K562 (cell line): ENCODE measurements around the gene SCNN1B. TPM values are rescaled to one million over a fixed set of nuclear protein-coding genes. Genes with fewer than 3 reads are reported as not detected.
A peak's percentile ranks its signal among the peaks of the same experiment; 100 is the strongest.

ENCODE experiments used
- ATAC-seq: fragments of 200-7000 bp; cut with Tn5 transposase; 3 replicates; pipeline ENCODE4 v1.9.1; 2020; ENCODE audit warnings: moderate library complexity
- BruUV-seq: library from RNA; stranded (reverse); fragments of 400-500 nt; replicated peaks from 2 replicates; lab custom pipeline; 2021; lab: Mats Ljungman, UMichigan
- CTCF ChIA-PET: fragments of 300-600 bp; formaldehyde crosslinking; extraction: SDS; loops from one replicate; lab custom pipeline; 2021; ENCODE audit warnings: low intra/inter-chr PET ratio; lab: Yijun Ruan, JAX
- POLR2A ChIA-PET: fragments of 300-600, 350-650 bp; sonication (Branson Sonifier 250); formaldehyde crosslinking; extraction: SDS; loops from one replicate; lab custom pipeline; 2021; ENCODE audit warnings: antibody characterized with exemption, inconsistent platforms; lab: Yijun Ruan, JAX
- DNase-seq, 4 experiments: peaks; one replicate each; pipeline versions ENCODE4 v3.0.0 to v3.0.0-alpha.2; 2011 to 2018; ENCODE audit warnings: low spot score in 3 of 4, mixed read lengths in 3 of 4; ENCODE audit errors: extremely low read depth in 1 of 4
- FAIRE-seq: peaks from 2 replicates; lab custom pipeline; 2011; peaks lifted over from hg19 to GRCh38; lab: Jason Lieb, UNC
- H2AFZ ChIP-seq: 2 replicates; pipeline ENCODE4 v1.6.0; 2011; ENCODE audit warnings: low read depth, low read length, control low read depth, inconsistent platforms
- H3K27ac ChIP-seq: fragments of 200-600 bp; 3 replicates; pipeline ENCODE4 v1.8.0; 2011; ENCODE audit warnings: low read depth, mild to moderate bottlenecking, control low read depth, inconsistent platforms, low read length, moderate library complexity, mixed read lengths; ENCODE audit errors: extremely low read depth
- H3K27me3 ChIP-seq, 2 experiments: fragments of 300-600 bp in 1 of 2; 2 replicates in 1 of 2; 3 replicates in 1 of 2; pipeline versions ENCODE4 v1.6.0 to v1.8.0; 2011; ENCODE audit warnings: inconsistent platforms in 2 of 2, low read length in 2 of 2, mild to moderate bottlenecking in 1 of 2, mixed read lengths in 1 of 2, moderate library complexity in 1 of 2; ENCODE audit not compliant: control insufficient read depth in 2 of 2, insufficient read depth in 2 of 2
- H3K36me3 ChIP-seq: fragments of 300-600 bp; 3 replicates; pipeline ENCODE4 v1.8.0; 2011; ENCODE audit warnings: mild to moderate bottlenecking, low read length, inconsistent platforms; ENCODE audit not compliant: control insufficient read depth, insufficient read depth
- H3K4me1 ChIP-seq, 2 experiments: fragments of 200-600 bp in 1 of 2; replicated peaks in 1 of 2; 2 replicates in 1 of 2; 3 replicates in 1 of 2; pipeline versions ENCODE4 v1.5.1 to v1.8.0; 2011; ENCODE audit warnings: inconsistent platforms in 2 of 2, low read length in 2 of 2, mild to moderate bottlenecking in 1 of 2, mixed read lengths in 1 of 2, moderate library complexity in 1 of 2; ENCODE audit not compliant: control insufficient read depth in 2 of 2, insufficient read depth in 2 of 2
- H3K4me2 ChIP-seq: 2 replicates; pipeline ENCODE4 v1.6.1; 2011; ENCODE audit warnings: low read length, control low read depth, inconsistent platforms, mixed read lengths; ENCODE audit not compliant: insufficient read depth
- H3K4me3 ChIP-seq: fragments of 200-600 bp; sonication (generic), shearing (Covaris generic); 2 replicates; pipeline ENCODE4 v1.5.1; 2016; ENCODE audit warnings: control low read depth, inconsistent platforms
- H3K79me2 ChIP-seq: fragments of 200-600 bp; 3 replicates; pipeline ENCODE4 v1.8.0; 2011; ENCODE audit warnings: low read length, inconsistent platforms; ENCODE audit not compliant: control insufficient read depth, insufficient read depth
- H3K9ac ChIP-seq, 2 experiments: 2 replicates each; pipeline versions ENCODE4 v1.6.0 to v1.6.1; 2011; ENCODE audit warnings: low read depth in 2 of 2, low read length in 2 of 2, control low read depth in 1 of 2, inconsistent platforms in 1 of 2, mild to moderate bottlenecking in 1 of 2, mixed read lengths in 1 of 2; ENCODE audit not compliant: insufficient read depth in 1 of 2
- H3K9me1 ChIP-seq: one replicate; pipeline ENCODE4 v1.6.0; 2011; ENCODE audit warnings: inconsistent platforms, mild to moderate bottlenecking, low read length, moderate library complexity; ENCODE audit not compliant: control insufficient read depth, insufficient read depth
- H3K9me3 ChIP-seq: replicated peaks from 2 replicates; pipeline ENCODE4 v1.5.1; 2011; ENCODE audit warnings: low read depth, low read length, inconsistent platforms; ENCODE audit not compliant: control insufficient read depth, insufficient read depth
- H4K20me1 ChIP-seq: replicated peaks from 2 replicates; pipeline ENCODE4 v1.6.1; 2011; ENCODE audit warnings: low read length, inconsistent platforms, mixed read lengths; ENCODE audit not compliant: control insufficient read depth, insufficient read depth
- FOXA3 ChIP-seq, 2 experiments: fragments of 450-650 bp in 1 of 2; sonication (generic) in 1 of 2; formaldehyde crosslinking; IDR thresholded peaks in 1 of 2; conservative IDR thresholded peaks in 1 of 2; 2 replicates each; pipeline versions ENCODE4 v1.4.0 to v1.8.0; 2020 to 2022; ENCODE audit warnings: mild to moderate bottlenecking in 2 of 2, missing genetic modification reagents in 1 of 2
- MAFK ChIP-seq: IDR thresholded peaks from 2 replicates; pipeline ENCODE4 v1.6.1; 2011; ENCODE audit warnings: low read length, improper control_type of control experiment
- MAZ ChIP-seq, 2 experiments: fragments of 450-650 bp in 1 of 2; sonication (generic) in 1 of 2; formaldehyde crosslinking; IDR thresholded peaks in 1 of 2; conservative IDR thresholded peaks in 1 of 2; 2 replicates each; pipeline versions ENCODE4 v1.4.0 to v1.5.0; 2020; ENCODE audit warnings: mild to moderate bottlenecking in 1 of 2, missing genetic modification reagents in 1 of 2
- MCM5 ChIP-seq: fragments of 450-650 bp; IDR thresholded peaks from 2 replicates; pipeline ENCODE4 v1.6.1; 2016; ENCODE audit warnings: low read depth
- RBM25 ChIP-seq: fragments of 200-400 bp; formaldehyde crosslinking; IDR thresholded peaks from 2 replicates; pipeline ENCODE4 v1.6.1; 2018; ENCODE audit warnings: low read length, low read depth, moderate library complexity; ENCODE audit not compliant: severe bottlenecking
- ZFP36 ChIP-seq: fragments of 150-350 bp; IDR thresholded peaks from 2 replicates; pipeline ENCODE4 v1.6.1; 2018; ENCODE audit warnings: low read length, low read depth; ENCODE audit not compliant: partially characterized antibody
- ZNF146 ChIP-seq: IDR thresholded peaks from one replicate; pipeline ENCODE4 v1.6.1; 2018; ENCODE audit warnings: missing compliant biosample characterization; ENCODE audit not compliant: unreplicated experiment
- ZNF57 ChIP-seq: fragments of 450-650 bp; formaldehyde crosslinking; IDR thresholded peaks from 2 replicates; pipeline ENCODE4 v1.4.0; 2020; ENCODE audit warnings: mild to moderate bottlenecking, moderate library complexity
- WGBS: fragments of 100-300 bp; shearing (Covaris generic); methylation state at CpG from one replicate; pipeline ENCODE4 v1.1.6; 2016; ENCODE audit warnings: low coverage, mixed read lengths; ENCODE audit not compliant: insufficient coverage; ENCODE audit errors: missing lambda C conversion rate; 5-methylcytosine and 5-hydroxymethylcytosine counted together
- in situ Hi-C: fragments of 300-500 bp; cut with MboI; formaldehyde crosslinking; loops from 4 replicates; pipeline ENCODE4 v1.15.0; 2018; ENCODE audit warnings: inconsistent platforms, mixed read lengths
- intact Hi-C: fragments of 100-400 bp; cut with micrococcal nuclease; formaldehyde crosslinking; loops from 2 replicates; pipeline ENCODE4 v1.14.2; 2022
- polyA plus RNA-seq, 8 experiments: library from polyadenylated mRNA; depleted of rRNA in 4 of 8; stranded (reverse) in 5 of 8; unstranded in 3 of 8; fragments of >200 nt; fragmentation: Nextera tagmentation in 2 of 8; fragmentation: Illumina TruSeq in 1 of 8; extraction: Ambion mirVana in 2 of 8; extraction: Trizol in 1 of 8; gene quantifications; 2 replicates each; pipeline versions ENCODE4 v1.2.1 to v1.2.3, GENCODE V29; 2011 to 2014; ENCODE audit warnings: inconsistent platforms in 1 of 8, missing spikeins in 1 of 8
- total RNA-seq, 7 experiments: library from RNA; depleted of rRNA in 6 of 7; stranded (reverse); fragments of >200 nt in 6 of 7; fragmentation: Illumina TruSeq in 2 of 7; extraction: Trizol in 2 of 7; gene quantifications; 2 replicates each; pipeline versions ENCODE4 v1.2.1 to v1.2.3, GENCODE V29; 2011 to 2021; ENCODE audit warnings: low replicate concordance in 1 of 7
- TF ChIP-seq, protein P1 (sequence below): fragments of 450-650 bp; IDR thresholded peaks from 2 replicates; pipeline ENCODE4 v1.6.1; 2014; ENCODE audit warnings: low read depth, mild to moderate bottlenecking, moderate library complexity, borderline replicate concordance

The SCNN1B gene
- total and polyA plus RNA-seq, 9 of the 15 experiments (the other 6 are each of a cell fraction or from before 2014, with no cell fraction given), result not detected

DNA sequence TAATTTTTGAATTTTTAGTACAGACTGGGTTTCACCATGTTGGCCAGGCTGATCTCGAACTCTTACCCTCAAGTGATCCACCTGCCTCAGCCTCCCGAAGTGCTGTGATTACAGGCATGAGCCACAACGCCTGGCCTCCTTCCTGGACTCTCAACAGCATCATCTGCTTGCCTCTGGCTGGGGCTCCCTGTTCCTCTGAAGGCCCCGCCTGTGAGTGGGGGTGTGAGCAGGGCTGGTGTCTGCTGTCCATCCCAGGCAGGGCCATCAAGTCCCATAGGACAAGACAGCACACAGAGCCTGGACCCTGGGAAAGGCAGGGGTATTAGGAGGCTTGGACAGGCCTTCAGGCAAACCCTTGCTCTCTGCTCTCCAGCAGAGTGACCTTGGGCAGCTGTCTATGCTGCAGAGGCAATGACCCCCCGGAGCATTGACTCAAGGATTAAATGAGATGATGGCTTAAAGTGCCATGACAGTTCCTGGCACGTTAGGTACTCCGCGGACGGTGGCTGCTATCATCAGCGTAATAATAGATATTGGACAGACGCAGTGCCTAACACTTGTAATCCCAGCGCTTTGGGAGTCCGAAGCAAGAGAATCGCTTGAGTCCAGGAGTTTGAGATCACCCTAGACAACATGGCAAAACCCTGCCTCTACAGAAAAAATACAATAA lies 19.2 kb downstream of the SCNN1B start (continued):
- TF ChIP-seq ZNF146 (CRISPR knock-in tag) (no peak), MCM5 (no peak), ZNF57 (CRISPR knock-in tag) (no peak), MAFK (no peak), MAZ (CRISPR knock-in tag; conservative IDR thresholded peaks at IDR 0.05 in 1 of 2, IDR thresholded peaks at IDR 0.05 in 1 of 2) (no peak)

DNA sequence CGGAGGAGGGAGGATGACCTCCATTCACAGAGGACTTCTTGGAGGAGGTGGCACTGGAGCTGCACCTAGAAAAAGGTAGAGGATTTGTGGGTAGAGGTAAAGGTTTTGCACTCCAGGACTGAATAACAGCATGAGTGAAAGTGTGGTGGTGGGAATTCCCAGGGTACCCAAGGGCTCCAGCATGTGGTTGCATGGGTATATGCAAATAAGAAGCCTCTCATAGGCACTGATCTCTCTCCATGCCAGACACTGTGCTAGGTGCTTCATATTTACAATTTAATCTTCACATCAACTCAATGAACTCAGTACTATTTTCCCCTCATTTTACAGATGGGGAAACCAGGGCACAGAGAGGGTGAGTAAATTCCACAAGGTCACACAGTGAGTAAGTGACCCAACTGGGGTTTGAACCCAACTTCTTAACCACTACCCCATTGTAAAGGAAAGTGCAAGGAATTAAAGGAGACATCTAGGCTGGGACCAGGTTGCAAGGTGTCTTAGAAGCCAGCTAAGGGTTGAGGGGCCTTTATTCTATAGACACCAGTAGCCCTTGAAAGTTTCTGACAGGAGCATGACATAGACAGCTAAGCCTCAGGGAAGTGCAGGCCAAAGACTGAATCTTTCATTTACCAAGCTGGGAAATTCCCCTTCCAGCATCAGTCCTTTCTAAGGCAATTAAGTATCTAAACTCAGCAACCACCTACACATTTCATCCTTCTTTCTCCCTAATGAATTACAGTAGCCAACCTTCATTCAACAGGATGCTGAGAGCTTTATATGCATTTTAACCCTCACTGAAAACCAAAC lies 21.3 kb downstream of the SCNN1B start:
- ChIA-PET POLR2A (interaction anchor here (0.7 kb wide), 1 partner anchor 9 kb away, joined by 3 read pairs; no protein-coding TSS in a partner anchor), CTCF (no interaction called here)

More for the DNA sequence above, 21.3 kb downstream of the SCNN1B start:
- TF ChIP-seq RBM25, result peak; percentile 56
- peak; percentile 62 for TF ChIP-seq ZFP36
- TF ChIP-seq, protein P1, sequence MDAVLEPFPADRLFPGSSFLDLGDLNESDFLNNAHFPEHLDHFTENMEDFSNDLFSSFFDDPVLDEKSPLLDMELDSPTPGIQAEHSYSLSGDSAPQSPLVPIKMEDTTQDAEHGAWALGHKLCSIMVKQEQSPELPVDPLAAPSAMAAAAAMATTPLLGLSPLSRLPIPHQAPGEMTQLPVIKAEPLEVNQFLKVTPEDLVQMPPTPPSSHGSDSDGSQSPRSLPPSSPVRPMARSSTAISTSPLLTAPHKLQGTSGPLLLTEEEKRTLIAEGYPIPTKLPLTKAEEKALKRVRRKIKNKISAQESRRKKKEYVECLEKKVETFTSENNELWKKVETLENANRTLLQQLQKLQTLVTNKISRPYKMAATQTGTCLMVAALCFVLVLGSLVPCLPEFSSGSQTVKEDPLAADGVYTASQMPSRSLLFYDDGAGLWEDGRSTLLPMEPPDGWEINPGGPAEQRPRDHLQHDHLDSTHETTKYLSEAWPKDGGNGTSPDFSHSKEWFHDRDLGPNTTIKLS, result no peak
- TF ChIP-seq FOXA3 (CRISPR knock-in tag; conservative IDR thresholded peaks at IDR 0.05 in 1 of 2, IDR thresholded peaks at IDR 0.05 in 1 of 2), result no peak
- H3K36me3 ChIP-seq, result no peaks in the 10 kb centered on the region
- in situ Hi-C loops, result no loop called here
- BruUV-seq, result no TSS peak
- intact Hi-C loops, result no loop called here
- no peak for ATAC-seq
- peaks cover 18 to 33% of the 10 kb centered on the region in 2 experiments; a peak in 4 of 5 replicates for H3K27me3 ChIP-seq
- H3K27ac ChIP-seq, result no peak overlapping the region
- no peaks in the 10 kb centered on the region for H3K9me3 ChIP-seq
- H3K4me1 ChIP-seq, result no peaks in the 10 kb centered on the region
- no peak for FAIRE-seq
- H3K9me1 ChIP-seq, result no peaks in the 10 kb centered on the region
- H3K79me2 ChIP-seq, result no peaks in the 10 kb centered on the region
- no peak overlapping the region for H2AFZ ChIP-seq
- 0% methylated on average over 1 of the region's 1 CpG for WGBS
- H3K9ac ChIP-seq, result no peak overlapping the region
- no peak overlapping the region for H3K4me3 ChIP-seq
- no peak for DNase-seq
- H3K4me2 ChIP-seq, result no peak overlapping the region
- no peaks in the 10 kb centered on the region for H4K20me1 ChIP-seq
